ENCODE data around the gene OLA1. TPM values are rescaled to one million over a fixed set of nuclear protein-coding genes. Genes with fewer than 3 reads are reported as not detected.

OLA1 gene
- total and polyA plus RNA-seq, 2 of the 13 experiments (the other 11 are each of a cell fraction or from before 2014, with no cell fraction given), result 153 to 241 TPM

DNA sequence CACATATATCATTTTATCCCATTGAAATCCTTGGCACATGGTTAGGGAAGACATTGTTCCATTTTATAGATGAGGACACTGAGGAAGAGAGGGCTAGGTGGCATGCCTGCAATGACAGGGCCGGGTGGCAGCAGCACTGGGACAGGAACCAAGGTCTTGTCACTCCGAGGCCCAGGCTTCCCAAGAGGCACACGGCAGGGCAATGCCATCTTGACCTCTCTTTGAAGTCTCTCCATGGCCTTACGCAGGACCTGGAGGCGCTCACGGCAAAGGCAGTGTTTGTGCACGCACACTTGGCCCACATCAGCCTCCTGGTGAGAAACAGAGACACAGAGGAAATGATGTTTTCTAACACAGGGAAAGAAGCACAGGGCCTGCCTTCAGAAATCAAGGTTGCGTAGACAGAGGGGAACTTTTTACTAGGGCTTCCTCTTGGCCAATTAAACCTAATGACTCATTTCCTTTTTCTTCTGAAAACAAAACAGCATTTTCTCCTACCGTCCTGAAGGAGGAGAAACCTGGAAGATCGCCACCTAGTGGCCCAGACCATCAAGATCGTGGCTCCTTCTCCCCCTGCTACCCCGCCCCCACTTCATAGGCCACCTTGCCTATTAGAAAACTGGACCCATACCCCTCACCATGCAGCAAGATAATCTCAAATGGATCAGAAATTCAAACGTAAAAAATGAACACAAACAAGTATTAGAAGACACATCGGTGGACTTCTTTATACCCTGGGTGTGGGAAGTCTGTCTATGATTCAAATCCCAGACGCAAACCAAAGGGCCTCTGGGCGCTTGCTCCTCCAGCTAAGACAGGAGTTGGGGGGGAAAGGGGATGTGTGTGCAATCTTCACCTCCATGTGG, 208.5 kb downstream of the OLA1 start (continued):
- TF ChIP-seq, protein P1, sequence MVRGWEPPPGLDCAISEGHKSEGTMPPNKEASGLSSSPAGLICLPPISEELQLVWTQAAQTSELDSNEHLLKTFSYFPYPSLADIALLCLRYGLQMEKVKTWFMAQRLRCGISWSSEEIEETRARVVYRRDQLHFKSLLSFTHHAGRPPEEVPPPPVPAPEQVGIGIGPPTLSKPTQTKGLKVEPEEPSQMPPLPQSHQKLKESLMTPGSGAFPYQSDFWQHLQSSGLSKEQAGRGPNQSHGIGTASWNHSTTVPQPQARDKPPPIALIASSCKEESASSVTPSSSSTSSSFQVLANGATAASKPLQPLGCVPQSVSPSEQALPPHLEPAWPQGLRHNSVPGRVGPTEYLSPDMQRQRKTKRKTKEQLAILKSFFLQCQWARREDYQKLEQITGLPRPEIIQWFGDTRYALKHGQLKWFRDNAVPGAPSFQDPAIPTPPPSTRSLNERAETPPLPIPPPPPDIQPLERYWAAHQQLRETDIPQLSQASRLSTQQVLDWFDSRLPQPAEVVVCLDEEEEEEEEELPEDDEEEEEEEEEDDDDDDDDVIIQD (CRISPR knock-in tag; IDR thresholded peaks at IDR 0.05; ENCODE audit: low read depth), result peak; percentile 74
- TF ChIP-seq POLR2AphosphoS5 (IDR thresholded peaks at IDR 0.05; ENCODE audit: low read depth, low read length) (no peak), ZNF335 (CRISPR knock-in tag; IDR thresholded peaks at IDR 0.05) (0 out of 2 replicates have a peak, but pooled peaks have one; percentile 42), ZNF746 (CRISPR knock-in tag; IDR thresholded peaks at IDR 0.05) (no peak), ZNF564 (CRISPR knock-in tag; IDR thresholded peaks at IDR 0.05) (no peak), ZNF782 (CRISPR knock-in tag; IDR thresholded peaks at IDR 0.05; ENCODE audit: borderline replicate concordance) (no peak), ZFP90 (CRISPR knock-in tag; IDR thresholded peaks at IDR 0.05; ENCODE audit: borderline replicate concordance) (no peak), ZFP41 (CRISPR knock-in tag; IDR thresholded peaks at IDR 0.05; ENCODE audit: borderline replicate concordance) (no peak), CSRNP1 (CRISPR knock-in tag; IDR thresholded peaks at IDR 0.05) (no peak), ZC3H4 (CRISPR knock-in tag; IDR thresholded peaks at IDR 0.05; ENCODE audit: borderline replicate concordance) (no peak), PCBP1 (IDR thresholded peaks at IDR 0.05; ENCODE audit: borderline replicate concordance, low read depth, low read length) (no peak), TRIM24 (CRISPR knock-in tag; IDR thresholded peaks at IDR 0.05) (no peak), ARNTL (CRISPR knock-in tag; IDR thresholded peaks at IDR 0.05) (no peak)
- TF ChIP-seq, protein P2, sequence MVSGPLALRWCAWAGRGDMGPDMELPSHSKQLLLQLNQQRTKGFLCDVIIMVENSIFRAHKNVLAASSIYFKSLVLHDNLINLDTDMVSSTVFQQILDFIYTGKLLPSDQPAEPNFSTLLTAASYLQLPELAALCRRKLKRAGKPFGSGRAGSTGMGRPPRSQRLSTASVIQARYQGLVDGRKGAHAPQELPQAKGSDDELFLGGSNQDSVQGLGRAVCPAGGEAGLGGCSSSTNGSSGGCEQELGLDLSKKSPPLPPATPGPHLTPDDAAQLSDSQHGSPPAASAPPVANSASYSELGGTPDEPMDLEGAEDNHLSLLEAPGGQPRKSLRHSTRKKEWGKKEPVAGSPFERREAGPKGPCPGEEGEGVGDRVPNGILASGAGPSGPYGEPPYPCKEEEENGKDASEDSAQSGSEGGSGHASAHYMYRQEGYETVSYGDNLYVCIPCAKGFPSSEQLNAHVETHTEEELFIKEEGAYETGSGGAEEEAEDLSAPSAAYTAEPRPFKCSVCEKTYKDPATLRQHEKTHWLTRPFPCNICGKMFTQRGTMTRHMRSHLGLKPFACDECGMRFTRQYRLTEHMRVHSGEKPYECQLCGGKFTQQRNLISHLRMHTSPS (CRISPR knock-in tag; IDR thresholded peaks at IDR 0.05; ENCODE audit: low read depth), result no peak
- TF ChIP-seq, protein P3, sequence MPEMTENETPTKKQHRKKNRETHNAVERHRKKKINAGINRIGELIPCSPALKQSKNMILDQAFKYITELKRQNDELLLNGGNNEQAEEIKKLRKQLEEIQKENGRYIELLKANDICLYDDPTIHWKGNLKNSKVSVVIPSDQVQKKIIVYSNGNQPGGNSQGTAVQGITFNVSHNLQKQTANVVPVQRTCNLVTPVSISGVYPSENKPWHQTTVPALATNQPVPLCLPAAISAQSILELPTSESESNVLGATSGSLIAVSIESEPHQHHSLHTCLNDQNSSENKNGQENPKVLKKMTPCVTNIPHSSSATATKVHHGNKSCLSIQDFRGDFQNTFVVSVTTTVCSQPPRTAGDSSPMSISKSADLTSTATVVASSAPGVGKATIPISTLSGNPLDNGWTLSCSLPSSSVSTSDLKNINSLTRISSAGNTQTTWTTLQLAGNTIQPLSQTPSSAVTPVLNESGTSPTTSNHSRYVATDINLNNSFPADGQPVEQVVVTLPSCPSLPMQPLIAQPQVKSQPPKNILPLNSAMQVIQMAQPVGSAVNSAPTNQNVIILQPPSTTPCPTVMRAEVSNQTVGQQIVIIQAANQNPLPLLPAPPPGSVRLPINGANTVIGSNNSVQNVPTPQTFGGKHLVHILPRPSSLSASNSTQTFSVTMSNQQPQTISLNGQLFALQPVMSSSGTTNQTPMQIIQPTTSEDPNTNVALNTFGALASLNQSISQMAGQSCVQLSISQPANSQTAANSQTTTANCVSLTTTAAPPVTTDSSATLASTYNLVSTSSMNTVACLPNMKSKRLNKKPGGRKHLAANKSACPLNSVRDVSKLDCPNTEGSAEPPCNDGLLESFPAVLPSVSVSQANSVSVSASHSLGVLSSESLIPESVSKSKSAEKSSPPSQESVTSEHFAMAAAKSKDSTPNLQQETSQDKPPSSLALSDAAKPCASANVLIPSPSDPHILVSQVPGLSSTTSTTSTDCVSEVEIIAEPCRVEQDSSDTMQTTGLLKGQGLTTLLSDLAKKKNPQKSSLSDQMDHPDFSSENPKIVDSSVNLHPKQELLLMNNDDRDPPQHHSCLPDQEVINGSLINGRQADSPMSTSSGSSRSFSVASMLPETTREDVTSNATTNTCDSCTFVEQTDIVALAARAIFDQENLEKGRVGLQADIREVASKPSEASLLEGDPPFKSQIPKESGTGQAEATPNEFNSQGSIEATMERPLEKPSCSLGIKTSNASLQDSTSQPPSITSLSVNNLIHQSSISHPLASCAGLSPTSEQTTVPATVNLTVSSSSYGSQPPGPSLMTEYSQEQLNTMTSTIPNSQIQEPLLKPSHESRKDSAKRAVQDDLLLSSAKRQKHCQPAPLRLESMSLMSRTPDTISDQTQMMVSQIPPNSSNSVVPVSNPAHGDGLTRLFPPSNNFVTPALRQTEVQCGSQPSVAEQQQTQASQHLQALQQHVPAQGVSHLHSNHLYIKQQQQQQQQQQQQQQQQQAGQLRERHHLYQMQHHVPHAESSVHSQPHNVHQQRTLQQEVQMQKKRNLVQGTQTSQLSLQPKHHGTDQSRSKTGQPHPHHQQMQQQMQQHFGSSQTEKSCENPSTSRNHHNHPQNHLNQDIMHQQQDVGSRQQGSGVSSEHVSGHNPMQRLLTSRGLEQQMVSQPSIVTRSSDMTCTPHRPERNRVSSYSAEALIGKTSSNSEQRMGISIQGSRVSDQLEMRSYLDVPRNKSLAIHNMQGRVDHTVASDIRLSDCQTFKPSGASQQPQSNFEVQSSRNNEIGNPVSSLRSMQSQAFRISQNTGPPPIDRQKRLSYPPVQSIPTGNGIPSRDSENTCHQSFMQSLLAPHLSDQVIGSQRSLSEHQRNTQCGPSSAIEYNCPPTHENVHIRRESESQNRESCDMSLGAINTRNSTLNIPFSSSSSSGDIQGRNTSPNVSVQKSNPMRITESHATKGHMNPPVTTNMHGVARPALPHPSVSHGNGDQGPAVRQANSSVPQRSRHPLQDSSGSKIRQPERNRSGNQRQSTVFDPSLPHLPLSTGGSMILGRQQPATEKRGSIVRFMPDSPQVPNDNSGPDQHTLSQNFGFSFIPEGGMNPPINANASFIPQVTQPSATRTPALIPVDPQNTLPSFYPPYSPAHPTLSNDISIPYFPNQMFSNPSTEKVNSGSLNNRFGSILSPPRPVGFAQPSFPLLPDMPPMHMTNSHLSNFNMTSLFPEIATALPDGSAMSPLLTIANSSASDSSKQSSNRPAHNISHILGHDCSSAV (CRISPR knock-in tag; IDR thresholded peaks at IDR 0.05; ENCODE audit: borderline replicate concordance), result no peak

Measured in HepG2 (cell line).